Trophoblast cell (in vitro differentiated cells and primary cell): ENCODE data around the gene PKIG.

Experiments used
- DNase-seq, 2 donors: peaks; one replicate each; pipeline ENCODE4 v3.0.0-alpha.2; 2016
- H2AFZ ChIP-seq: 2 replicates; pipeline ENCODE4 v1.6.1; 2013; ENCODE audit warnings: low read length, moderate library complexity, mild to moderate bottlenecking; ENCODE audit not compliant: insufficient read depth, poor library complexity
- H2AK5ac ChIP-seq: 2 replicates; pipeline ENCODE4 v1.6.1; 2013; ENCODE audit warnings: mild to moderate bottlenecking, low read length
- H2BK120ac ChIP-seq: 2 replicates; pipeline ENCODE4 v1.6.1; 2013; ENCODE audit warnings: low read length, mild to moderate bottlenecking, moderate library complexity; ENCODE audit not compliant: insufficient read depth, poor library complexity
- H2BK12ac ChIP-seq: 2 replicates; pipeline ENCODE4 v1.6.1; 2013; ENCODE audit warnings: mild to moderate bottlenecking, low read length, moderate library complexity
- H2BK5ac ChIP-seq: 2 replicates; pipeline ENCODE4 v1.6.1; 2013; ENCODE audit warnings: low read length, low read depth, moderate library complexity, mild to moderate bottlenecking; ENCODE audit not compliant: poor library complexity
- H3K14ac ChIP-seq: 2 replicates; pipeline ENCODE4 v1.6.1; 2013; ENCODE audit warnings: mild to moderate bottlenecking, low read length
- H3K18ac ChIP-seq: 2 replicates; pipeline ENCODE4 v1.6.1; 2013; ENCODE audit warnings: mild to moderate bottlenecking, low read length
- H3K23ac ChIP-seq: 2 replicates; pipeline ENCODE4 v1.6.1; 2013; ENCODE audit warnings: low read length
- H3K27ac ChIP-seq: 2 replicates; pipeline ENCODE4 v1.5.1; 2013; ENCODE audit warnings: low read depth, mild to moderate bottlenecking, inconsistent platforms, low read length, moderate library complexity
- H3K27me3 ChIP-seq: 2 replicates; pipeline ENCODE4 v1.6.1; 2013; ENCODE audit warnings: inconsistent platforms, mild to moderate bottlenecking, low read length, moderate library complexity; ENCODE audit not compliant: insufficient read depth
- H3K36me3 ChIP-seq, 2 experiments: 1 replicate in 1 of 2; 2 replicates in 1 of 2; pipeline ENCODE4 v1.6.1; 2013; ENCODE audit warnings: low read length in 2 of 2, mild to moderate bottlenecking in 2 of 2, moderate library complexity in 1 of 2; ENCODE audit not compliant: insufficient read depth in 2 of 2, control insufficient read depth in 1 of 2
- H3K4ac ChIP-seq: 2 replicates; pipeline ENCODE4 v1.6.1; 2013; ENCODE audit warnings: low read depth, mild to moderate bottlenecking, low read length, moderate library complexity
- H3K4me1 ChIP-seq, 2 experiments: 1 replicate in 1 of 2; 2 replicates in 1 of 2; pipeline ENCODE4 v1.6.1; 2013; ENCODE audit warnings: low read length in 2 of 2, mild to moderate bottlenecking in 2 of 2, moderate library complexity in 1 of 2; ENCODE audit not compliant: insufficient read depth in 2 of 2, control insufficient read depth in 1 of 2
- H3K4me2 ChIP-seq: 2 replicates; pipeline ENCODE4 v1.6.1; 2013; ENCODE audit warnings: inconsistent platforms, mild to moderate bottlenecking, low read length, moderate library complexity
- H3K4me3 ChIP-seq: 2 replicates; pipeline ENCODE4 v1.5.1; 2013; ENCODE audit warnings: mild to moderate bottlenecking, low read depth, low read length, inconsistent platforms
- H3K79me1 ChIP-seq: one replicate; pipeline ENCODE4 v1.6.1; 2013; ENCODE audit warnings: low read length
- H3K79me2 ChIP-seq: 2 replicates; pipeline ENCODE4 v1.6.1; 2013; ENCODE audit warnings: low read length, mild to moderate bottlenecking; ENCODE audit not compliant: control insufficient read depth, insufficient read depth, poor library complexity
- H3K9ac ChIP-seq: 2 replicates; pipeline ENCODE4 v1.6.1; 2013; ENCODE audit warnings: mild to moderate bottlenecking, low read length
- H3K9me3 ChIP-seq: 2 replicates; pipeline ENCODE4 v1.6.1; 2013; ENCODE audit warnings: low read depth, mild to moderate bottlenecking, control low read depth, inconsistent platforms, low read length; ENCODE audit not compliant: insufficient read depth
- H4K12ac ChIP-seq: 2 replicates; pipeline ENCODE4 v1.6.1; 2013; ENCODE audit warnings: low read depth, mild to moderate bottlenecking, low read length, moderate library complexity
- H4K8ac ChIP-seq: 2 replicates; pipeline ENCODE4 v1.6.1; 2013; ENCODE audit warnings: low read depth, mild to moderate bottlenecking, low read length, moderate library complexity
- H4K91ac ChIP-seq: one replicate; pipeline ENCODE4 v1.6.1; 2013; ENCODE audit warnings: low read depth, mild to moderate bottlenecking, low read length, moderate library complexity
- WGBS: extraction: QIAGEN DNeasy Blood & Tissue Kit; methylation state at CpG from one replicate; pipeline ENCODE4 v1.1.7; 2013; ENCODE audit warnings: missing lambda C conversion rate; ENCODE audit not compliant: insufficient read length, insufficient coverage; ENCODE audit errors: extremely low coverage; 5-methylcytosine and 5-hydroxymethylcytosine counted together

PKIG gene

DNA sequence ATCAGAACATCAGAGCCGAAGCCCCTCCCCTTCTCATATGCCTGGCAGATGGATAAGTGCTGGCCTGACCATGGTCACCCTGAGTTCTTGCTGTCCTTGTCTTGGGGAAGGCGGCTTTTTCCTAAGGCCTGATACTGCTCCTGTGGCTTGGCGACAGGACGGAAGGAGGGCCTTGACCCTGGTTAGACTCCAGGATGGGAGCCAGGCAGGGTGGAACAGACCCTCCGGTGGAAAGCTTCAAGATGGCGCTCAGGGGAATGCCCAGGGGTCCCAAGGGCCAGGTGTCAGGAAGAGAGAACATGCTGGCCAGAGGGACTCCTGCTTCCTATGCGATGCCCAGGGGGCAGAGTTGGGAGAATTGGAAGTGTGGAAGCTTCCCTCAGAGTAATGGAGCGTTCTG, 39.6 kb downstream of the PKIG start:
- H2BK120ac ChIP-seq = no peak overlapping the region
- WGBS = no CpG with 5 or more reads among the region's 8 CpGs
- no peak overlapping the region for H4K8ac ChIP-seq
- H3K9ac ChIP-seq = no peak overlapping the region
- H3K27ac ChIP-seq = no peak overlapping the region
- H3K14ac ChIP-seq = no peak overlapping the region
- H4K12ac ChIP-seq = no peak overlapping the region
- no peak overlapping the region for H3K4me2 ChIP-seq
- H2BK5ac ChIP-seq = no peak overlapping the region
- no peak overlapping the region for H3K23ac ChIP-seq
- no peak overlapping the region for H2AFZ ChIP-seq
- no peak overlapping the region for H2BK12ac ChIP-seq
- H3K79me1 ChIP-seq = no peaks in the 10 kb centered on the region
- H3K36me3 ChIP-seq = peaks cover 32 to 41% of the 10 kb centered on the region in 2 experiments
- H3K27me3 ChIP-seq = no peaks in the 10 kb centered on the region
- no peaks in the 10 kb centered on the region for H3K4me1 ChIP-seq
- H3K4ac ChIP-seq = no peak overlapping the region
- H4K91ac ChIP-seq = no peak overlapping the region
- H3K79me2 ChIP-seq = no peaks in the 10 kb centered on the region
- H3K18ac ChIP-seq = no peak overlapping the region
- no peak for DNase-seq
- H3K4me3 ChIP-seq = no peak overlapping the region
- H3K9me3 ChIP-seq = peaks cover 4% of the 10 kb centered on the region
- H2AK5ac ChIP-seq = no peak overlapping the region

DNA sequence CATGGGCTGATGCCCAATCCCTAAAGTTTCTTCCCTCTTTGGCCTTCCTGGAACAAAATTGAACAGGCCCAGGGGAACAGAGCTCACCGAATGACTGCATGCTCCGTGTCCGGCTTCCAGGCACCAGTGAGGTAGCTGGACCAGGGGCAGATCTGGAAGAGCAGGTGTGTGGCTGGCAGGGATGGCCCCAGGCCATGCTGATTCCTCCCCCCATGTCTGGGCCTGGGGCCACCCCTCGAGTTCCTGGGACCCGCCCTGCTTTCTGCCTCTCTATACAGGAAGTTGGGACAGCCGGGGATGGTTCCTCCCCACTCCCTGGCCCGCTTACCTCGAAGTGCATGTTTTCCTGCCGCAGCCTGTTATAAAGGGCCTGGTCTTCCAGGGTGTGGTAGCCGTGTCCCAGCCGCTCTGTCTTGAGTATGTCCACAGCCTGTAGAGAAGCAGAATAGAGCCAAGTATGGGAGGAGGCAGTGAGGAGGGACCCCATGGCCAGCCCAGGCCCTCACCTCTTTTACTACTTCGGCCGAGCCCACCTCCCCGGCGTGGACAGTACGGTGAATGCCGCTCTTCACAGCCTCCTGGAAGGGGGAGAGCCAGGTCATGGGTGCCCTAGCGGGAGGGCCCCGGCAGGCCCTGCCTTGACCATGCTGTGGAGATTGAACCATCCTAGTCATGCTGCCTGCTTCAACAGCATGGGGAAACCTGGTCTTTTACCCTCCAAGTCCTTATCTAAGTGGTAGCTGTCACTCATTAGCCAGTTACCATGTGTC, 40.3 kb downstream of the PKIG start:
- Histone ChIP-seq H3K4me1 (no peaks in the 10 kb centered on the region), H3K14ac (no peak overlapping the region), H3K27me3 (no peaks in the 10 kb centered on the region), H3K9ac (no peak overlapping the region), H3K79me2 (no peaks in the 10 kb centered on the region), H4K91ac (no peak overlapping the region), H4K8ac (no peak overlapping the region), H3K27ac (no peak overlapping the region), H2BK5ac (no peak overlapping the region), H3K18ac (no peak overlapping the region), H3K4me3 (no peak overlapping the region), H3K36me3 (peaks cover 28 to 41% of the 10 kb centered on the region in 2 experiments), H3K4me2 (no peak overlapping the region), H3K9me3 (peaks cover 4% of the 10 kb centered on the region), H4K12ac (no peak overlapping the region), H3K79me1 (no peaks in the 10 kb centered on the region), H3K4ac (no peak overlapping the region), H3K23ac (no peak overlapping the region), H2AK5ac (no peak overlapping the region), H2AFZ (no peak overlapping the region), H2BK120ac (no peak overlapping the region), H2BK12ac (no peak overlapping the region)
- DNase-seq = no peak
- WGBS = no CpG with 5 or more reads among the region's 19 CpGs

DNA sequence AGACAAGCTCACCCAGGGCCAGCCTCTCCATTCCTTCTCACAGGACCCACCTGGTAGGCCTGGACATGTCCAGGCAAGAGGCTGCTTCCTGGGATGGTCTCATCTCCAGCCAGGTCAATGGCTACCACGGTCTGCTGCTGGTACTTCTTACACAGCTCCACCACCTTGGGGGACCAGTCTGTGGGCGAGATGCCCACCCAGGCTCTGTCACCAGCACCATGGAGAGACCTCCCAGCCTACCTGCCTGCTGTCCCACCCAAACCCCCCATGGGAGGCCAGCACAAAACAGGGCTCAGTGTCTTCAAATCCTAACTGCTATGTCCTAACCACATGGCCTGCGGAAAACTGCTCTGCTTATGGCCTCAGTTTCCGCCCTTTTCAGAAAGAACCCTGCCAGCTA, 41.8 kb downstream of the PKIG start:
- Histone ChIP-seq H3K4me2 (no peak overlapping the region), H4K91ac (no peak overlapping the region), H2BK120ac (no peak overlapping the region), H2BK12ac (no peak overlapping the region), H4K12ac (no peak overlapping the region), H3K9ac (no peak overlapping the region), H3K4ac (no peak overlapping the region), H3K27me3 (no peaks in the 10 kb centered on the region), H3K23ac (no peak overlapping the region), H3K9me3 (peaks cover 6% of the 10 kb centered on the region), H3K4me3 (no peak overlapping the region), H3K4me1 (no peaks in the 10 kb centered on the region), H3K36me3 (peaks cover 28 to 39% of the 10 kb centered on the region in 2 experiments), H3K27ac (no peak overlapping the region), H4K8ac (no peak overlapping the region), H2AFZ (no peak overlapping the region), H3K79me1 (no peaks in the 10 kb centered on the region), H2AK5ac (no peak overlapping the region), H2BK5ac (no peak overlapping the region), H3K79me2 (no peaks in the 10 kb centered on the region), H3K18ac (no peak overlapping the region), H3K14ac (no peak overlapping the region)
- DNase-seq = no peak
- no CpG with 5 or more reads among the region's 4 CpGs for WGBS

DNA sequence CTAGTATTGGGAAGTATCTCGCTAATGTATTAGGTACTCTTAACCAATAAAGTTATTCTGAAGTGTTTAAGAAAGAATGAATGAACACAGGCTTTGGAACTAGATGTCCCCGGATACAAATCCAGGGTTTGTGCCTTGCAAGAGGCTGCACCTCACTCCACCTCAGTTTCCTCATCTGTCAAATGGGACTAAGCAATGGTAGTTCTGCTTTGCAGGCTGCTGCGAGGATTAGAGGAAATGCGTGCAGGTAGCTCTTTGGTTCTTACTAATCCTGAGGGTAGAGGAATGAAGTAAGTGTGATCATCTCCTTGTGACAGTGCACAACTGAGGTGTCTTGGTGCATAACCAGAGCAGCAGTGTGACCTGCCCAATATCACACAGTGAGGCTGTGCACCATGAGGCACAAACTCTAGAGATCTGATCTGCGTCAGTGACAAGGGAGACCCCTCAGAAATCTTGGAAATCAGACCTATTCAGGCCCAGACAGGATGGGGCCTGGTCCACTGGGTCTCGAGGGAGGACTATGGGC, 42.4 kb downstream of the PKIG start:
- H3K36me3 ChIP-seq = peaks cover 24 to 32% of the 10 kb centered on the region in 2 experiments
- no CpG with 5 or more reads among the region's 6 CpGs for WGBS
- H3K79me2 ChIP-seq = no peaks in the 10 kb centered on the region
- no peak overlapping the region for H3K23ac ChIP-seq
- no peak overlapping the region for H4K91ac ChIP-seq
- no peak overlapping the region for H3K9ac ChIP-seq
- H3K4me2 ChIP-seq = no peak overlapping the region
- no peak overlapping the region for H2BK5ac ChIP-seq
- H2BK12ac ChIP-seq = no peak overlapping the region
- no peak overlapping the region for H3K27ac ChIP-seq
- no peaks in the 10 kb centered on the region for H3K27me3 ChIP-seq
- H3K79me1 ChIP-seq = no peaks in the 10 kb centered on the region
- DNase-seq = no peak
- no peaks in the 10 kb centered on the region for H3K4me1 ChIP-seq
- H4K12ac ChIP-seq = no peak overlapping the region
- H2AK5ac ChIP-seq = no peak overlapping the region
- H3K18ac ChIP-seq = no peak overlapping the region
- H3K4me3 ChIP-seq = no peak overlapping the region
- H3K14ac ChIP-seq = no peak overlapping the region
- H4K8ac ChIP-seq = no peak overlapping the region
- no peak overlapping the region for H3K4ac ChIP-seq
- H2AFZ ChIP-seq = no peak overlapping the region
- H3K9me3 ChIP-seq = peaks cover 6% of the 10 kb centered on the region
- H2BK120ac ChIP-seq = no peak overlapping the region
